22Rv1 (cell line): Measurements from ENCODE around the gene ORM2.

ENCODE experiments used
- H3K27ac ChIP-seq: fragments of 450-650 bp; 2 replicates; pipeline ENCODE4 v1.5.1; 2017
- CTCF ChIP-seq: fragments of 450-650 bp; IDR thresholded peaks from 2 replicates; pipeline ENCODE4 v1.5.1; 2017; ENCODE audit warnings: mild to moderate bottlenecking
- ZFX ChIP-seq: fragments of 450-650 bp; IDR thresholded peaks from 2 replicates; pipeline ENCODE4 v1.6.1; 2017; ENCODE audit warnings: antibody characterized with exemption, borderline replicate concordance

The ORM2 gene

GRCh38 chr9:114284316-114285060 lies 45.2 kb upstream of the ORM2 start:
- TF ChIP-seq ZFX (no peak), CTCF (no peak)
- H3K27ac ChIP-seq = no peak overlapping the region

- no peak overlapping the region for H3K27ac ChIP-seq
- TF ChIP-seq ZFX (no peak), CTCF (no peak)
These were observed 44.4 kb upstream of the ORM2 start for GRCh38 chr9:114285166-114285867.

GRCh38 chr9:114286146-114286679 lies 43.5 kb upstream of the ORM2 start:
- no peak overlapping the region for H3K27ac ChIP-seq
- no peak for TF ChIP-seq CTCF
- TF ChIP-seq ZFX = no peak

GRCh38 chr9:114287001-114287762 lies 42.5 kb upstream of the ORM2 start:
- TF ChIP-seq CTCF (no peak), ZFX (no peak)
- H3K27ac ChIP-seq = no peak overlapping the region

GRCh38 chr9:114287763-114288192 lies 41.9 kb upstream of the ORM2 start:
- TF ChIP-seq CTCF (no peak), ZFX (no peak)

GRCh38 chr9:114288193-114289091 lies 41.2 kb upstream of the ORM2 start:
- H3K27ac ChIP-seq = no peak overlapping the region
- no peak for TF ChIP-seq CTCF
- no peak for TF ChIP-seq ZFX

More at GRCh38 chr9:114287763-114288192, 41.9 kb upstream of the ORM2 start:
- H3K27ac ChIP-seq = no peak overlapping the region
